ENCODE measurements around the gene HIPK2. TPM values are rescaled to one million over a fixed set of nuclear protein-coding genes. Genes with fewer than 3 reads are reported as not detected.
"Not testable (repeated sequence)": the region's sequence is repeated elsewhere in the genome, so short reads cannot be mapped to it uniquely, and the experiment has no call there.

Gene HIPK2
- total and polyA plus RNA-seq, 8 donors = 25.1 to 61.8 (median 30.4) TPM

GRCh38 chr7:139560678-139561077 is 217.1 kb downstream of the HIPK2 start:
- TF ChIP-seq, protein P1, sequence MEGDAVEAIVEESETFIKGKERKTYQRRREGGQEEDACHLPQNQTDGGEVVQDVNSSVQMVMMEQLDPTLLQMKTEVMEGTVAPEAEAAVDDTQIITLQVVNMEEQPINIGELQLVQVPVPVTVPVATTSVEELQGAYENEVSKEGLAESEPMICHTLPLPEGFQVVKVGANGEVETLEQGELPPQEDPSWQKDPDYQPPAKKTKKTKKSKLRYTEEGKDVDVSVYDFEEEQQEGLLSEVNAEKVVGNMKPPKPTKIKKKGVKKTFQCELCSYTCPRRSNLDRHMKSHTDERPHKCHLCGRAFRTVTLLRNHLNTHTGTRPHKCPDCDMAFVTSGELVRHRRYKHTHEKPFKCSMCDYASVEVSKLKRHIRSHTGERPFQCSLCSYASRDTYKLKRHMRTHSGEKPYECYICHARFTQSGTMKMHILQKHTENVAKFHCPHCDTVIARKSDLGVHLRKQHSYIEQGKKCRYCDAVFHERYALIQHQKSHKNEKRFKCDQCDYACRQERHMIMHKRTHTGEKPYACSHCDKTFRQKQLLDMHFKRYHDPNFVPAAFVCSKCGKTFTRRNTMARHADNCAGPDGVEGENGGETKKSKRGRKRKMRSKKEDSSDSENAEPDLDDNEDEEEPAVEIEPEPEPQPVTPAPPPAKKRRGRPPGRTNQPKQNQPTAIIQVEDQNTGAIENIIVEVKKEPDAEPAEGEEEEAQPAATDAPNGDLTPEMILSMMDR (IDR thresholded peaks at IDR 0.05) = no peak
- DNase-seq (no peak), ATAC-seq (no peak)
- Histone ChIP-seq H3K4me1 (peaks cover 0 to 14% of the 10 kb centered on the region in 2 donors), H3K27ac (no peak overlapping the region), H3K4me3 (no peak overlapping the region), H3K27me3 (no peaks in the 10 kb centered on the region), H3K36me3 (no peaks in the 10 kb centered on the region), H3K9me3 (peaks cover 0 to 2% of the 10 kb centered on the region in 2 donors)
- intact Hi-C loops (cut with DNase I) = no loop called here

- no peak for DNase-seq
- Histone ChIP-seq H3K9me3 (peaks cover 0 to 2% of the 10 kb centered on the region in 2 donors), H3K27ac (no peak overlapping the region), H3K4me1 (peaks cover 0 to 10% of the 10 kb centered on the region in 2 donors), H3K36me3 (no peaks in the 10 kb centered on the region), H3K4me3 (no peak overlapping the region), H3K27me3 (no peaks in the 10 kb centered on the region)
- TF ChIP-seq, protein P1 (IDR thresholded peaks at IDR 0.05) = no peak
- intact Hi-C loops (cut with DNase I) = no loop called here
- no peak for ATAC-seq
Measured at GRCh38 chr7:139560199-139560598, 217.6 kb downstream of the HIPK2 start.

- Histone ChIP-seq H3K27ac (no peak overlapping the region), H3K9me3 (peaks cover 0 to 2% of the 10 kb centered on the region in 2 donors), H3K27me3 (no peaks in the 10 kb centered on the region), H3K4me3 (no peak overlapping the region), H3K36me3 (no peaks in the 10 kb centered on the region), H3K4me1 (peaks cover 0 to 9% of the 10 kb centered on the region in 2 donors)
- TF ChIP-seq, protein P1 (IDR thresholded peaks at IDR 0.05) = no peak
- intact Hi-C loops (cut with DNase I) = no loop called here
- no peak for ATAC-seq
- no peak for DNase-seq
Measured at GRCh38 chr7:139559364-139560105, 218.3 kb downstream of the HIPK2 start.

GRCh38 chr7:139557857-139558581 is 219.8 kb downstream of the HIPK2 start:
- no peak overlapping the region for H3K27ac ChIP-seq
- peaks cover 0 to 2% of the 10 kb centered on the region in 2 donors for H3K9me3 ChIP-seq
- DNase-seq (no peak), ATAC-seq (no peak)
- H3K36me3 ChIP-seq = no peaks in the 10 kb centered on the region
- peaks cover 0 to 4% of the 10 kb centered on the region in 2 donors for H3K4me1 ChIP-seq
- TF ChIP-seq, protein P1 (IDR thresholded peaks at IDR 0.05) = no peak
- no peaks in the 10 kb centered on the region for H3K27me3 ChIP-seq
- intact Hi-C loops (cut with DNase I) = no loop called here
- no peak overlapping the region for H3K4me3 ChIP-seq

DNA sequence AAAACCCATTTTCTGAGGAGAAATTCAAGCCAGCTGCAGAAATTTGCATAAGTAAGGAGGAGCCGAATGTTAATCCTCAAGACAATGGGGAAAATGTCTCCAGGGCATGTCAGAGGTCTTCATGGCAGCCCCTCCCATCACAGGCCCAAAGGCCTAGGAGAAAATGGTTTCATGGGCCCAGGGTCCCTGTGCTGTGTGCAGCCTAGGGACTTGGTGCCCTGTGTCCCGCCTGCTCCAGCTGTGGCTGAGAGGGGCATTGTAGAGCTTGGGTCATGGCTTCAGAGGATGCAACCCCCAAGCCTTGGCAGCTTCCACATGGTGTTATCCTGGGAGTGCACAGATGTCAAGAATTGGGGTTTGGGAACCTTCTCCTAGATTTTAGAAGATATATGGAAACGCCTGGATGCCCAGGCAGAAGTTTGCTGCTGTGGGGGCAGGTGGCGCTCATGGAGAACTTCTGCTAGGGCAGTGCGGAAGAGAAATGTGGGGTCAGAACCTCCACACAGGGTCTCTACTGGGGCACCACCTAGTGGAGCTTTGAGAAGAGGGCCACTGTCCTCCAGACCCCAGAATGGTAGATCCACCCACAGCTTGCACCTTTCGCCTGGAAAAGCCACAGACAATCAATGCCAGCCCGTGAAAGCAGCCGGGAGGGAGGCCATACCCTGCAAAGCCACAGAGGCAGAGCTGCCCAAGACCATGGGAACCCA is 223.7 kb downstream of the HIPK2 start:
- ATAC-seq; DNase-seq; H3K27ac ChIP-seq; H3K36me3 ChIP-seq; H3K9me3 ChIP-seq; H3K4me1 ChIP-seq; H3K4me3 ChIP-seq; H3K27me3 ChIP-seq; intact Hi-C loops (cut with DNase I): not testable (repeated sequence)

Data from left lung (tissue), 10 donors.